Forelimb muscle (tissue), 1 donor: ENCODE results near the gene GIMAP1. TPM values are rescaled to one million over a fixed set of nuclear protein-coding genes. Genes with fewer than 3 reads are reported as not detected.

Experiments
- DNase-seq: peaks from one replicate; pipeline ENCODE4 v3.0.0-alpha.2; 2013; ENCODE audit warnings: low read depth
- polyA plus RNA-seq: library from polyadenylated mRNA; unstranded; fragments of 120-200 nt; gene quantifications from one replicate; pipeline ENCODE4 v1.2.1, GENCODE V29; 2013; ENCODE audit not compliant: insufficient read length

The GIMAP1 gene
- polyA plus RNA-seq, 1 donor: 2.4 TPM

GRCh38 chr7:150722431-150722931 is 6.1 kb downstream of the GIMAP1 start:
- DNase-seq: no peak

GRCh38 chr7:150723467-150723866 is 7.1 kb downstream of the GIMAP1 start:
- DNase-seq: no peak

- DNase-seq: no peak
These were observed 11.0 kb downstream of the GIMAP1 start for GRCh38 chr7:150727381-150727780.

GRCh38 chr7:150728011-150728410 is 11.6 kb downstream of the GIMAP1 start:
- no peak for DNase-seq

GRCh38 chr7:150728609-150729008 is 12.2 kb downstream of the GIMAP1 start:
- DNase-seq: no peak

- no peak for DNase-seq
These were observed 15.5 kb downstream of the GIMAP1 start for GRCh38 chr7:150731916-150732315.

GRCh38 chr7:150732786-150733481 is 16.5 kb downstream of the GIMAP1 start:
- no peak for DNase-seq

GRCh38 chr7:150733482-150734095 is 17.2 kb downstream of the GIMAP1 start:
- DNase-seq: no peak

GRCh38 chr7:150734254-150734653 is 17.8 kb downstream of the GIMAP1 start:
- DNase-seq: no peak

GRCh38 chr7:150735596-150736358 is 19.4 kb downstream of the GIMAP1 start:
- no peak for DNase-seq

GRCh38 chr7:150736864-150737263 is 20.5 kb downstream of the GIMAP1 start:
- DNase-seq: no peak

GRCh38 chr7:150737265-150738055 is 21.0 kb downstream of the GIMAP1 start, which contains the start of gene GIMAP5:
Gene GIMAP5 (plus strand): TSS chr7:150737418. CDS start chr7:150740885, 3,467 bp downstream.
- DNase-seq: no peak

GRCh38 chr7:150738092-150738491 is 21.7 kb downstream of the GIMAP1 start:
- DNase-seq: no peak

GRCh38 chr7:150738591-150739001 is 22.2 kb downstream of the GIMAP1 start:
- DNase-seq: no peak

- DNase-seq: no peak
These were observed 22.6 kb downstream of the GIMAP1 start for GRCh38 chr7:150739033-150739432.

GRCh38 chr7:150740053-150740452 is 23.6 kb downstream of the GIMAP1 start:
- DNase-seq: no peak

GRCh38 chr7:150742286-150742968 is 26.0 kb downstream of the GIMAP1 start:
- no peak for DNase-seq

- DNase-seq: no peak
These were observed 27.7 kb downstream of the GIMAP1 start for GRCh38 chr7:150744041-150744656.

- no peak for DNase-seq
These were observed 28.7 kb downstream of the GIMAP1 start for GRCh38 chr7:150745086-150745485.

GRCh38 chr7:150745876-150746275 is 29.5 kb downstream of the GIMAP1 start:
- no peak for DNase-seq

- DNase-seq: no peak
These were observed 30.5 kb downstream of the GIMAP1 start for GRCh38 chr7:150746921-150747320.
